Dermis microvascular lymphatic vessel endothelial cell (primary cell): ENCODE data around the gene SNX5. TPM values are rescaled to one million over a fixed set of nuclear protein-coding genes. Genes with fewer than 3 reads are reported as not detected.

Source experiments
- DNase-seq, 2 donors: peaks; one replicate each; pipeline versions ENCODE4 v3.0.0 to v3.0.0-alpha.2; 2010; ENCODE audit warnings: low read depth in 2 of 2
- total RNA-seq: library from RNA; depleted of rRNA; stranded (reverse); fragments of >200 nt; gene quantifications from 2 replicates; pipeline ENCODE4 v1.2.1, GENCODE V29; 2014

SNX5 gene
- total RNA-seq, 1 donor from 2014 or later = 72.5 TPM

DNA sequence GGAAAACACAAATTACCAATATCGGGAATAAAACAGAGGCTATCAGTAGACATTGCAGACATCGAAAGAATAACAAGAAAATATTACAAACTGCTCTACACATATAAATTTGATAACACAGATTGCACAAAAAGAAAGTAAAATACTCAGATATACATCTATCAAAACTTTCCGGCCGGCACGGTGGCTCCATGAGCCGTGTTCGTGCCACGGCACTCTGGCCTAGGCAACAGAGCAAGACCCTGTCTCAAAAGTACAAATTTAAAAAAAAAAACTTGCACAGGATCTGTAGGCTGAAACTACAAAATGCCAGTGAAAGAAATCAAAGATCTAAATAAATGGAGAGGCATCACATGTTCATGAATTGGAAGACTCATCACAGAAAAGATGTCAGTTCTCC is 49.4 kb downstream of the SNX5 start:
- DNase-seq = no peak

GRCh38 chr20:17917832-17918618 is 50.6 kb downstream of the SNX5 start:
- DNase-seq = no peak

DNA sequence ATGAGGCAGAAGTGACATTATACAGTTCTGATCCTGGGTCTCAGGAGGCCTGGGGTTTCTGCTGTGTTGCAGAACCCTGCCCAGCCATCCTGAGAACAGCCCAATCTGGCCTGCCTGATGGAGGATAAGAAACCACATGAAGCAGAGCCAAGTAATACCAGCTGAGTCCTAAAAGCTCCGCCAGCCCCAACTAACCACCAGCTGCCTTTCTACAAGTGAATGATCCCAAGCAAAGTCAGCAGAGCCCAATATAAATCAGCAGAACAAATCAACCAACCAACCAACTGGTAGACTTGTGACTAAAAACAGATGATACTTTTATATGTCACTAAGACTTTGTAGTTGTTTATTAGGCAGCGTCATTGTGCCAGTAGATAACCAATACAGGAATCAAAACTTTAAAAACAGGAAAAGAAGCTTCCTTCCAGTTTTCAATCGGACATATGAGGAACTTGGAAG is 52.1 kb downstream of the SNX5 start:
- DNase-seq = no peak

DNA sequence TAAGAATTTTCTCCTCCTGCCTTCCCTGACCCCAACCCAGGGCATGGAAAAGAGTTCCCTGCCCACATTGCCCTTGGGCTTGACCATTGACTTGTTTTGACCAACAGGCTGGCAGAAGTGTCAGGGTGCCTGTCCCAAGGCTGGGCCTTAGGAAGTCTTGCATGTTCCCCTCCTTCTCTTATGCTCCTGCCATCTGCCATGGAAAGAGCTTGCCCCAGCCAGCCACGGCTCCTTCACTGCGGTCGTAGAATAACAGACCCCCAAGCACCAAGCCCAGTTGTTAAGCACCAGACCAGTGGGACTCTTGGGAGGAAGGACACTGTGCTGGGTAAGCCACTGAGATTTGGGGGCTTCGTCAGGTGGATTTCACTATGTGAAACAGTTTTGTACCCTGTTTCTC is 53.6 kb downstream of the SNX5 start:
- DNase-seq = no peak

GRCh38 chr20:17912916-17913315 is 55.7 kb downstream of the SNX5 start:
- DNase-seq = no peak

DNA sequence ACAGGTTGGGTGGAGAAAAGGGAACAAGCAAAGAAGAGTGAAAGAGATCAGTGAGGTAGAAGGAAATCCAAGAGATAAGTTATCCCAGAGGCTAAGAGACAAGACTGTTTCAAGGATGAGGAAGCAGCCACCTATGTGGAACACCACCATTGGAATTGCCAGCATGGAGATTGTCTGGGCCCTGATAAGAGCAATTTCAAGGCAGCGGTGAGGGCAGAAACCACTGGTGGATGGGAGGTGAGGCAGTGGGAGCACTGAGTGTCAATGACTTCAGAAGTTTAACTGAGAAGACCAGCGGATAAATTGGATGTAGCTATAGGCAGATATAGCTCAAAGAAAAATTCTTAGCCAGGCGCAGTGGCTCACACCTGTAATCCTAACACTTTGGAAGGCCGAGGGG is 56.7 kb downstream of the SNX5 start:
- DNase-seq = no peak

DNA sequence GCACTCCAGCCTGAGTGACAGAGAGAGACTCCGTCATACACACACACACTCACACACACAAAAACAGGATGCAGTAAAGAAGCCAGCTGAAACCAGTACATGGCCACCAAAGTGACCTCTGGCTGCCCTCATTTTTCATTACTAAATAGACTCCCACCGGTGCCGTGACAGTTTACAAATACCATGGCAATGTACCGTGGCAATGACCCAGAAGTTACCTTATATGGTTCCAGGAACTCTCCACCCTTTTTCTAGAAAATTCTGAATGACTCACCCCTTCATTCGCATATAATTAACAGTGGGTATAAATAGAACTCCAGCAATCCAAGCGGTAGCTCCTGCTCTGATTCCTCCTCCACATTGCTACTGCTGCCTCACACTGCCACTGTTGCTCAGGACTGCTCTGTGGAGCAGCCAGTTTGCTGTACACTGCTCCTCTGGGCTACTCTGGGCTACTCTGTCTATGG is 57.7 kb downstream of the SNX5 start:
- peak; percentile 64 to 91 for DNase-seq

GRCh38 chr20:17909869-17910321 is 58.7 kb downstream of the SNX5 start:
- no peak for DNase-seq

DNA sequence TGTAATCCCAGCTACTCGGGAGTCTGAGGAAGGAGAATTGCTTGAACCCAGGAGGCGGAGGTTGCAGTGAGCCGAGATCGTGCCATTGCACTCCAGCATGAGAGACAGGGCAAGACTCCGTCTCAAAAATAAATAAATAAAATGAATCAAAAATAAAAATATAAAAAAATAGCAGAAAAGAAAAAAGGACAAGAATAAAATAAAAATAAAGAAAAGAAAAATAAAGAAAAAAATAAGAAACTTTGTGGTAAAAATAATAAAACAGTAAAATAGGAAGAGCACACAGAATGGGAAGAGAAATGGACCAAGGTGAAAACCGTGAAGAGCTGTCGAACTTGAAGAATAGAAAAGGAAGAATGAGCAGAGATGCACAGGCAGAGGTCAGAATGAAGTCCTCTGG is 63.0 kb downstream of the SNX5 start:
- no peak for DNase-seq

DNA sequence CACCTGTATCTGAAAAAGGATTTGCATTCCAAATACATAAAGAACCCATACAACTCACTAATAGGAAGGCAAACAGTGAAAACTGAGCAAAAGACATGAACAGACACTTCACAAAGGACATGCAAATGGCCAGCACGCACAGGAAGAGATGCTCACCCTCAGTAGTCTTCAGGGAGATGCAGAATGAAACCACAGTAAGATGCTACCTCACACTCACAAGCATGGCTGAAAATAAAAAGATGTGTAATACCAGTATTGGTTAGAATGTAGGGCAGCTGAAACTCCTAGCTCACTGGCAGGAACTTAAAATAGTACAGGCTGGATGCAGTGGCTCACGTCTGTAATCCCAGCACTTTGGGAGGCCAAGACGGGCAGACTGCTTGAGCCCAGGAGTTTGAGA is 64.6 kb downstream of the SNX5 start:
- no peak for DNase-seq

GRCh38 chr20:17902531-17903083 is 66.0 kb downstream of the SNX5 start:
- no peak for DNase-seq

GRCh38 chr20:17901971-17902370 is 66.6 kb downstream of the SNX5 start:
- DNase-seq = no peak

DNA sequence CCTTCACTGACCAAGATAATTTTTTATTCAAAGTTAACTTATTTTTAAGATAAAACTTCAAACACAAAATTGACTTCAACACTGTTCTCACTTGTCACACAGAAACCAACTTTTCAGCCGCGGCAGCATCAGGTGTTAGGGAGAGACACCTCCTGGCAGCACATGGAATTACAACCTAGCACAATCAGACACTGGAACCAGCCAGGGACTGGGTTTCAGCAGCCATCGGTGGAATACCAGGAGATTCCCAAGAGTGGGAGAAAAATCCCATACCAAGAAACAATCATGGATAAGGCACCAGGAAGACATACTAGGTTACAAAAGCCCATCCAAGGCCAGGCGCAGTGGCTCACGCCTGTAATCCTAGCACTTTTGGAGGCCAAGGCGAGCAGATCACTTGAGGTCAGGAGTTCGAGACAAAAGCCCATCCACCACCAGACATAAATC is 70.0 kb downstream of the SNX5 start:
- peak; percentile 61 to 78 for DNase-seq

DNA sequence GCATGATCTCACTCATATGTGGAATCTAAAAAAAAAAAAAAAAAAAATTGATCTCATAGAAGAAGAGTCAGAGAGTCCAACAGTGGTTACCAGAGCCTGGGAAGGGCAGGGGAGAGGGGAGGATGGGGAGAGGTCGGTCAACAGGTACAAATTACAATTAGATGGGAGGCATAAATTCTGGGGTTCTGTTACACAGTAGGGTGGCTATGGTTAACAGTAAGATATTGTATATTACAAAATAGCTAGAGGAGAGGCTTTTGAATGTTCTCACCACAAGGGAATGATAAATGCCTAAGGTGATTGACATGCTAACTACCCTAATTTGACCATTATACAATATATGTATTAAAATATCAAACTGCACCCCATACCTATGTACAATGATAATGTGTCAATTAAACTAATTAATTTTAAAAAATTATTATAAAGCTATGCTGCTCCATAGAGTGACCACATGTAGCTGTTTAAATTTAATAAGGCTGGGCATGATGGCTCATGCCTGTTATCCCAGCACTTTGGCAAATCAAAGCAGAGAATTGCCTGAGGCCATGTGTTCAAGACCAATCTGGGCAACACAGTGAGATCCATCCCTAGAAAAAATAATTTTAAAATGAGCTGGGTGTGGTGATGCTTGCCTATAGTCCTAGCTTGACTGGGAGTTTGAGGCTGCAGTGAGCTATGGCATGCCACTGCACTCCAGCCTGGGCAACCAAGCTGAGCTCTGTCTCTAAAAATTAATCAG is 70.9 kb downstream of the SNX5 start:
- DNase-seq = no peak

GRCh38 chr20:17896771-17897369 is 71.7 kb downstream of the SNX5 start:
- peak in 1 of 2 donors; percentile 28 for DNase-seq

GRCh38 chr20:17896193-17896723 is 72.3 kb downstream of the SNX5 start:
- peak in 1 of 2 donors; percentile 80 for DNase-seq

GRCh38 chr20:17895641-17896171 is 72.9 kb downstream of the SNX5 start:
- DNase-seq = peak in 1 of 2 donors; percentile 70

DNA sequence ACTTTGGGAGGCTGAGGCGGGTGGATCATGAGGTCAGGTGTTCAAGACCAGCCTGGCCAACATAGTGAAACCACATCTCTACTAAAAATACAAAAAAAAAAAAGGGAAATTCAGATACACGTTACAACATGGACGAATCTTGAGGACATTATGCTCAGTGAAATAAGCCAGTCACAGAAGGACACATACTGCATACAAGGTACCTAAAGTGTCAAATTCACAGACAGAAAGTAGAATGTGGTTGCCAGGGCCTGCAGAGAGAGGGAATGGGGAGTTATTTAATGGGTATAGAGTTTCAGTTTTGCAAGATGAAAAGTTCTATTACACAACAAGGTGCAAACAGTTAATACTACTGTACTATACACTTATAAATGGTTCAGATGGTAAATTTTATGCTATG is 75.1 kb downstream of the SNX5 start:
- no peak for DNase-seq

GRCh38 chr20:17892189-17892938 is 76.2 kb downstream of the SNX5 start:
- no peak for DNase-seq
